GM12878 (cell line): ENCODE results near the gene LYVE1. TPM values are rescaled to one million over a fixed set of nuclear protein-coding genes. Genes with fewer than 3 reads are reported as not detected.

Experiments used
- ATAC-seq: fragments of 200-7000 bp; cut with Tn5 transposase; 3 replicates; pipeline ENCODE4 v1.9.1; 2020; ENCODE audit warnings: mild to moderate bottlenecking, moderate library complexity
- BruUV-seq: library from RNA; stranded (reverse); fragments of 400-500 nt; replicated peaks from 2 replicates; lab custom pipeline; 2021; lab: Mats Ljungman, UMichigan
- CTCF ChIA-PET: fragments of 300-600 bp; sonication (Branson Sonifier 250); formaldehyde crosslinking; extraction: SDS; loops from one replicate; lab custom pipeline; 2021; ENCODE audit warnings: inconsistent platforms; lab: Yijun Ruan, JAX
- POLR2A ChIA-PET: fragments of 350-600 bp; formaldehyde crosslinking; extraction: SDS; loops from one replicate; lab custom pipeline; 2021; ENCODE audit warnings: inconsistent platforms; lab: Charles Lee
- RAD21 ChIA-PET: fragments of 300-600 bp; sonication (Branson Sonifier 250); formaldehyde crosslinking; loops from one replicate; lab custom pipeline; 2023; ENCODE audit warnings: antibody characterized with exemption; ENCODE audit not compliant: unreplicated experiment; lab: Charles Lee
- SMC1A ChIA-PET: fragments of 300-600 bp; sonication (Branson Sonifier 250); formaldehyde crosslinking; loops from one replicate; lab custom pipeline; 2023; ENCODE audit not compliant: unreplicated experiment, uncharacterized antibody; lab: Charles Lee
- DNase-seq: peaks from one replicate; pipeline ENCODE4 v3.0.0-alpha.2; 2011; ENCODE audit warnings: low read depth, low spot score
- FAIRE-seq: peaks from 3 replicates; lab custom pipeline; 2011; peaks lifted over from hg19 to GRCh38; lab: Jason Lieb, UNC
- H2AFZ ChIP-seq: 2 replicates; pipeline ENCODE4 v1.6.0; 2011; ENCODE audit warnings: low read depth, low read length, control low read depth; ENCODE audit not compliant: control insufficient read depth
- H3K27ac ChIP-seq: 2 replicates; pipeline ENCODE4 v1.5.1; 2011; ENCODE audit warnings: control low read depth; ENCODE audit not compliant: control insufficient read depth, insufficient read depth
- H3K27me3 ChIP-seq, 2 experiments: replicated peaks in 1 of 2; 2 replicates each; pipeline versions ENCODE4 v1.6.0 to v1.6.1; 2011; ENCODE audit warnings: low read length in 1 of 2; ENCODE audit not compliant: control insufficient read depth in 2 of 2, insufficient read depth in 2 of 2
- H3K36me3 ChIP-seq, 2 experiments: 2 replicates each; pipeline ENCODE4 v1.5.1; 2011; ENCODE audit warnings: low read length in 1 of 2; ENCODE audit not compliant: control insufficient read depth in 2 of 2, insufficient read depth in 2 of 2
- H3K4me1 ChIP-seq: 2 replicates; pipeline ENCODE4 v1.6.1; 2011; ENCODE audit warnings: mild to moderate bottlenecking, low read length, moderate library complexity, mixed read lengths; ENCODE audit not compliant: control insufficient read depth, insufficient read depth
- H3K4me2 ChIP-seq: 2 replicates; pipeline ENCODE4 v1.6.0; 2011; ENCODE audit warnings: control low read depth; ENCODE audit not compliant: control insufficient read depth, insufficient read depth
- H3K4me3 ChIP-seq: fragments of 200-600 bp; sonication (generic); 2 replicates; pipeline ENCODE4 v1.5.1; 2016
- H3K79me2 ChIP-seq: 2 replicates; pipeline ENCODE4 v1.6.0; 2011; ENCODE audit warnings: low read length; ENCODE audit not compliant: control insufficient read depth, insufficient read depth
- H3K9ac ChIP-seq: 2 replicates; pipeline ENCODE4 v1.8.0; 2011; ENCODE audit warnings: low read length, control low read depth, mixed read lengths; ENCODE audit not compliant: control insufficient read depth, insufficient read depth
- H3K9me3 ChIP-seq: replicated peaks from 3 replicates; pipeline ENCODE4 v1.5.1; 2011; ENCODE audit warnings: mild to moderate bottlenecking, low read length; ENCODE audit not compliant: control insufficient read depth, insufficient read depth
- H4K20me1 ChIP-seq: 2 replicates; pipeline ENCODE4 v1.6.0; 2011; ENCODE audit not compliant: control insufficient read depth, insufficient read depth
- ATF7 ChIP-seq: fragments of 450-650 bp; IDR thresholded peaks from 2 replicates; pipeline ENCODE4 v1.6.1; 2016; ENCODE audit warnings: low read depth, mild to moderate bottlenecking
- ETV6 ChIP-seq, 2 experiments: fragments of 450-650 bp in 1 of 2; IDR thresholded peaks in 1 of 2; conservative IDR thresholded peaks in 1 of 2; 2 replicates each; pipeline ENCODE4 v1.6.1; 2014; ENCODE audit warnings: antibody characterized with exemption in 1 of 2, borderline replicate concordance in 1 of 2, low read depth in 1 of 2, mild to moderate bottlenecking in 1 of 2, moderate library complexity in 1 of 2
- EZH2 ChIP-seq: IDR thresholded peaks from 2 replicates; pipeline ENCODE4 v1.6.1; 2012; ENCODE audit warnings: low read depth, mild to moderate bottlenecking, control low read depth, inconsistent platforms, low read length, borderline replicate concordance; ENCODE audit not compliant: control insufficient read depth
- LARP7 ChIP-seq: fragments of 450-650 bp; IDR thresholded peaks from 2 replicates; pipeline ENCODE4 v1.6.1; 2017; ENCODE audit warnings: mild to moderate bottlenecking
- NR2C2 ChIP-seq: IDR thresholded peaks from 2 replicates; pipeline ENCODE4 v1.6.1; 2011; ENCODE audit warnings: borderline replicate concordance, low read depth; ENCODE audit not compliant: control insufficient read depth, insufficient read length
- WRNIP1 ChIP-seq: IDR thresholded peaks from 2 replicates; pipeline ENCODE4 v1.6.1; 2011; ENCODE audit warnings: low read depth, low read length, improper control_type of control experiment, borderline replicate concordance
- ZNF384 ChIP-seq: IDR thresholded peaks from 2 replicates; pipeline ENCODE4 v1.6.1; 2012; ENCODE audit warnings: low read depth, mild to moderate bottlenecking, low read length, improper control_type of control experiment, borderline replicate concordance
- ZNF622 ChIP-seq: fragments of 450-650 bp; IDR thresholded peaks from 2 replicates; pipeline ENCODE4 v1.6.1; 2017; ENCODE audit warnings: mild to moderate bottlenecking, inconsistent platforms
- ZSCAN29 ChIP-seq: fragments of 450-650 bp; IDR thresholded peaks from 2 replicates; pipeline ENCODE4 v1.6.1; 2017; ENCODE audit warnings: mild to moderate bottlenecking, moderate library complexity
- WGBS: methylation state at CpG from one replicate; pipeline ENCODE4 v1.1.6; 2016; ENCODE audit warnings: low lambda C conversion rate; ENCODE audit not compliant: insufficient replicate concordance, insufficient coverage; ENCODE audit errors: missing lambda C conversion rate; 5-methylcytosine and 5-hydroxymethylcytosine counted together
- in situ Hi-C: fragments of 300-500 bp; cut with MboI; formaldehyde crosslinking; loops from 9 replicates; pipeline ENCODE4 v1.14.3; 2018; ENCODE audit warnings: mixed read lengths
- intact Hi-C: fragments of 100-400 bp; cut with micrococcal nuclease; formaldehyde crosslinking; loops from one replicate; pipeline ENCODE4 v1.14.2; 2022; ENCODE audit not compliant: unreplicated experiment
- polyA plus RNA-seq, 11 experiments: library from polyadenylated mRNA; depleted of rRNA in 4 of 11; unstranded in 6 of 11; stranded (reverse) in 5 of 11; fragments of >200 nt; fragmentation: Nextera tagmentation in 4 of 11; fragmentation: Illumina TruSeq in 1 of 11; extraction: Ambion mirVana in 4 of 11; extraction: Trizol in 1 of 11; gene quantifications; 1 replicate in 1 of 11; 2 replicates in 10 of 11; pipeline versions ENCODE4 v1.2.1 to v1.2.3, GENCODE V29; 2011 to 2016; ENCODE audit warnings: inconsistent platforms in 2 of 11, missing spikeins in 2 of 11, low read depth in 1 of 11
- total RNA-seq, 4 experiments: library from RNA; depleted of rRNA in 3 of 4; stranded (reverse); fragments of >200 nt in 3 of 4; fragmentation: Illumina TruSeq in 1 of 4; extraction: Trizol in 1 of 4; gene quantifications; 2 replicates each; pipeline versions ENCODE4 v1.2.1 to v1.2.3, GENCODE V29; 2013 to 2021
- TF ChIP-seq, protein P1 (sequence below): fragments of 450-650 bp; conservative IDR thresholded peaks from 2 replicates; pipeline ENCODE4 v1.6.1; 2017; ENCODE audit warnings: mild to moderate bottlenecking, moderate library complexity
- TF ChIP-seq, protein P2 (sequence below): IDR thresholded peaks from 2 replicates; pipeline ENCODE4 v1.6.1; 2011; ENCODE audit warnings: low read depth, mild to moderate bottlenecking, low read length, moderate library complexity, borderline replicate concordance; ENCODE audit errors: extremely low read depth
- TF ChIP-seq, protein P3 (sequence below): fragments of 450-650 bp; IDR thresholded peaks from 2 replicates; pipeline ENCODE4 v1.6.1; 2016; ENCODE audit warnings: mild to moderate bottlenecking
- TF ChIP-seq, protein P4 (sequence below): fragments of 450-650 bp; formaldehyde crosslinking; IDR thresholded peaks from 2 replicates; pipeline ENCODE4 v1.4.0; 2022; ENCODE audit warnings: mild to moderate bottlenecking, moderate library complexity

LYVE1 gene
- total and polyA plus RNA-seq, 10 of the 15 experiments (the other 5 are each of a cell fraction or from before 2014, with no cell fraction given): 0.15 TPM; not detected in 9

DNA sequence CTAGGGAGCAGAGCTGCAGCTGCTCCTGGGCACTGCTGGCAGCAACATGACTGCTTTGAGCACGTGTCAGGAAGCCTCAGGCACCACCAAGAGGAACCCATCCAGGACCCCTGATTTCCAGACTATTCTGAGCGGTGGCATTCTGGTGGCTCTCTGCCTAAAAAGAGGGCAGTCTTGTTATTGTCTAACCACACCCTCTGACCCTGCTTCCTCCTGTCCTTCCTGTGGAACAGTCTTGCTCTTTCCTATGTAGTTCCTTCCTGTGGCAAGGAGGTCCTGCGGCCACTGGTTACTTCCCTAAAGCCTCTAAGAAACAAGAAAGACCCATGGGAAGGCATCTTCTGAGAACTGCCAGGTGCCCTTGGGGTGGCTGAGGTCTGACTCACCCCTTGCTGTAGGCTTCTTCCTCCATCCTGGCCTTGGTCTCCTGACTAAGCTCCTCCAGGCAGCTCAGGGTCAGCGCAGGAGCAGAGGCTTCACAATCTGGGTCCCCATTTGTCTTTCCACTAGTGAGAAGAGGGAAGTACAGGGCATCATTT is 13.1 kb upstream of the LYVE1 start (continued):
- TF ChIP-seq ETV6 (conservative IDR thresholded peaks at IDR 0.05 in 1 of 2, IDR thresholded peaks at IDR 0.05 in 1 of 2; ENCODE audit: borderline replicate concordance in 1 of 2, low read depth in 1 of 2) (no peak), ZNF622 (no peak)
- TF ChIP-seq, protein P1, sequence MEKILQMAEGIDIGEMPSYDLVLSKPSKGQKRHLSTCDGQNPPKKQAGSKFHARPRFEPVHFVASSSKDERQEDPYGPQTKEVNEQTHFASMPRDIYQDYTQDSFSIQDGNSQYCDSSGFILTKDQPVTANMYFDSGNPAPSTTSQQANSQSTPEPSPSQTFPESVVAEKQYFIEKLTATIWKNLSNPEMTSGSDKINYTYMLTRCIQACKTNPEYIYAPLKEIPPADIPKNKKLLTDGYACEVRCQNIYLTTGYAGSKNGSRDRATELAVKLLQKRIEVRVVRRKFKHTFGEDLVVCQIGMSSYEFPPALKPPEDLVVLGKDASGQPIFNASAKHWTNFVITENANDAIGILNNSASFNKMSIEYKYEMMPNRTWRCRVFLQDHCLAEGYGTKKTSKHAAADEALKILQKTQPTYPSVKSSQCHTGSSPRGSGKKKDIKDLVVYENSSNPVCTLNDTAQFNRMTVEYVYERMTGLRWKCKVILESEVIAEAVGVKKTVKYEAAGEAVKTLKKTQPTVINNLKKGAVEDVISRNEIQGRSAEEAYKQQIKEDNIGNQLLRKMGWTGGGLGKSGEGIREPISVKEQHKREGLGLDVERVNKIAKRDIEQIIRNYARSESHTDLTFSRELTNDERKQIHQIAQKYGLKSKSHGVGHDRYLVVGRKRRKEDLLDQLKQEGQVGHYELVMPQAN: no peak
- TF ChIP-seq, protein P2, sequence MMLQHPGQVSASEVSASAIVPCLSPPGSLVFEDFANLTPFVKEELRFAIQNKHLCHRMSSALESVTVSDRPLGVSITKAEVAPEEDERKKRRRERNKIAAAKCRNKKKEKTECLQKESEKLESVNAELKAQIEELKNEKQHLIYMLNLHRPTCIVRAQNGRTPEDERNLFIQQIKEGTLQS: no peak
- TF ChIP-seq, all 136 proteins: peak for 0

DNA sequence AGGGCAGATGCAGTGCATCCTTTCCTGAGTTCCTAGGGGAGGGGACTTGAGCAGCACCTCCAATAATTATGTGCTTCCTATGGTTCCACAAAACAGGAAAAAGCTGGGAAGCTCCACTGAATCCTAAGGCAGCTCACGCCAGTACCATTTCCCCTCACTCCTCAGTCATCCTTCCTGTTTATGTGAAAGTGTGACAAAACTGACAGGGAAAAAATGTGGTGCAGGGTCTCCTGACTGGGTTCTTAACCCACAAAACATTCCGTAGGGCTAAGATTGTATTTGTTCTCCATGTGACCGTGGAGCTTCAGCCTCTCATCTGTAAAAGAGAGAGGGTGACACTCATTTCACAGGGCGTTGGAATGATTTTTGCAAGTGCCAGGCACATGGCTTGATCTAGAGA is 12.2 kb upstream of the LYVE1 start:
- no peaks in the 10 kb centered on the region for H3K4me1 ChIP-seq
- SMC1A ChIA-PET: no interaction called here
- no TSS peak for BruUV-seq
- ATAC-seq (no peak), DNase-seq (no peak), FAIRE-seq (no peak)
- POLR2A ChIA-PET: no interaction called here
- intact Hi-C loops: no loop called here
- no peak overlapping the region for H3K4me3 ChIP-seq
- H3K4me2 ChIP-seq: no peak overlapping the region
- in situ Hi-C loops: no loop called here
- no peaks in the 10 kb centered on the region for H3K79me2 ChIP-seq
- CTCF ChIA-PET: interaction anchor here (1.2 kb wide), 1 partner anchor 167 kb away, joined by 4 read pairs; no protein-coding TSS in a partner anchor
- peaks cover 2 to 5% of the 10 kb centered on the region in 2 experiments for H3K27me3 ChIP-seq
- H2AFZ ChIP-seq: no peak overlapping the region
- H3K9ac ChIP-seq: no peak overlapping the region
- H4K20me1 ChIP-seq: no peaks in the 10 kb centered on the region
- 21% methylated on average over 4 of the region's 4 CpGs for WGBS
- no peak overlapping the region for H3K27ac ChIP-seq
- TF ChIP-seq WRNIP1 (no peak), LARP7 (no peak), ATF7 (no peak), NR2C2 (no peak), ZSCAN29 (no peak), EZH2 (no peak), ZNF384 (no peak)
- TF ChIP-seq, protein P3, sequence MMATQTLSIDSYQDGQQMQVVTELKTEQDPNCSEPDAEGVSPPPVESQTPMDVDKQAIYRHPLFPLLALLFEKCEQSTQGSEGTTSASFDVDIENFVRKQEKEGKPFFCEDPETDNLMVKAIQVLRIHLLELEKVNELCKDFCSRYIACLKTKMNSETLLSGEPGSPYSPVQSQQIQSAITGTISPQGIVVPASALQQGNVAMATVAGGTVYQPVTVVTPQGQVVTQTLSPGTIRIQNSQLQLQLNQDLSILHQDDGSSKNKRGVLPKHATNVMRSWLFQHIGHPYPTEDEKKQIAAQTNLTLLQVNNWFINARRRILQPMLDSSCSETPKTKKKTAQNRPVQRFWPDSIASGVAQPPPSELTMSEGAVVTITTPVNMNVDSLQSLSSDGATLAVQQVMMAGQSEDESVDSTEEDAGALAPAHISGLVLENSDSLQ: no peak
- TF ChIP-seq, protein P4, sequence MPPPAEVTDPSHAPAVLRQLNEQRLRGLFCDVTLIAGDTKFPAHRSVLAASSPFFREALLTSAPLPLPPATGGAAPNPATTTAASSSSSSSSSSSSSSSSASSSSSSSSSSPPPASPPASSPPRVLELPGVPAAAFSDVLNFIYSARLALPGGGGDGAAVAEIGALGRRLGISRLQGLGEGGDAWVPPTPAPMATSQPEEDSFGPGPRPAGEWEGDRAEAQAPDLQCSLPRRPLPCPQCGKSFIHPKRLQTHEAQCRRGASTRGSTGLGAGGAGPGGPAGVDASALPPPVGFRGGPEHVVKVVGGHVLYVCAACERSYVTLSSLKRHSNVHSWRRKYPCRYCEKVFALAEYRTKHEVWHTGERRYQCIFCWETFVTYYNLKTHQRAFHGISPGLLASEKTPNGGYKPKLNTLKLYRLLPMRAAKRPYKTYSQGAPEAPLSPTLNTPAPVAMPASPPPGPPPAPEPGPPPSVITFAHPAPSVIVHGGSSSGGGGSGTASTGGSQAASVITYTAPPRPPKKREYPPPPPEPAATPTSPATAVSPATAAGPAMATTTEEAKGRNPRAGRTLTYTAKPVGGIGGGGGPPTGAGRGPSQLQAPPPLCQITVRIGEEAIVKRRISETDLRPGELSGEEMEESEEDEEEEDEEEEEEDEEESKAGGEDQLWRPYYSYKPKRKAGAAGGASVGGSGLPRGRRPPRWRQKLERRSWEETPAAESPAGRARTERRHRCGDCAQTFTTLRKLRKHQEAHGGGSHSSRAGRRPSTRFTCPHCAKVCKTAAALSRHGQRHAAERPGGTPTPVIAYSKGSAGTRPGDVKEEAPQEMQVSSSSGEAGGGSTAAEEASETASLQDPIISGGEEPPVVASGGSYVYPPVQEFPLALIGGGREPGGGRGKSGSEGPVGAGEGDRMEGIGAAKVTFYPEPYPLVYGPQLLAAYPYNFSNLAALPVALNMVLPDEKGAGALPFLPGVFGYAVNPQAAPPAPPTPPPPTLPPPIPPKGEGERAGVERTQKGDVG (CRISPR knock-in tag): no peak
- TF ChIP-seq, all 136 proteins: peak for 0
- Histone ChIP-seq H3K9me3 (no peaks in the 10 kb centered on the region), H3K36me3 (no peaks in the 10 kb centered on the region)
- RAD21 ChIA-PET: no interaction called here
